Neural cell (in vitro differentiated cells): Measurements from ENCODE around the gene ADRB2. TPM values are rescaled to one million over a fixed set of nuclear protein-coding genes. Genes with fewer than 3 reads are reported as not detected.

Experiments used
- H2AFZ ChIP-seq: fragments of 200-600, 300-800 bp; sonication (generic), shearing (Covaris generic); 2 replicates; pipeline ENCODE4 v1.6.0; 2014; ENCODE audit warnings: low read depth, mild to moderate bottlenecking, antibody characterized with exemption, low read length, moderate library complexity
- H3F3A ChIP-seq: fragments of 200-600 bp; shearing (Covaris generic); 2 replicates; pipeline ENCODE4 v1.6.1; 2016; ENCODE audit warnings: mild to moderate bottlenecking, moderate library complexity, mixed read lengths, antibody characterized with exemption, low read length; ENCODE audit not compliant: insufficient read depth, poor library complexity, severe bottlenecking
- H3K27ac ChIP-seq: fragments of 200-600, 300-800 bp; sonication (generic), shearing (Covaris generic); 2 replicates; pipeline ENCODE4 v1.5.1; 2014; ENCODE audit warnings: mild to moderate bottlenecking, low read length, moderate library complexity
- H3K27me3 ChIP-seq: fragments of 300-800, 200-600 bp; sonication (generic), shearing (Covaris generic); 2 replicates; pipeline ENCODE4 v1.6.0; 2014; ENCODE audit warnings: mild to moderate bottlenecking, low read depth, low read length, moderate library complexity; ENCODE audit not compliant: insufficient read depth
- H3K36me3 ChIP-seq: fragments of 300-800, 200-600 bp; sonication (generic), shearing (Covaris generic); 2 replicates; pipeline ENCODE4 v1.5.1; 2014; ENCODE audit warnings: mild to moderate bottlenecking, antibody characterized with exemption, low read length, moderate library complexity; ENCODE audit not compliant: insufficient read depth
- H3K4me2 ChIP-seq: fragments of 300-800, 200-600 bp; sonication (generic), shearing (Covaris generic); 2 replicates; pipeline ENCODE4 v1.6.0; 2014; ENCODE audit warnings: mild to moderate bottlenecking, low read length
- H3K4me3 ChIP-seq: fragments of 300-800, 200-600 bp; sonication (generic), shearing (Covaris generic); 2 replicates; pipeline ENCODE4 v1.5.1; 2014; ENCODE audit warnings: mild to moderate bottlenecking, low read length, moderate library complexity
- H3K79me2 ChIP-seq: fragments of 200-600 bp; shearing (Covaris generic); replicated peaks from 2 replicates; pipeline ENCODE4 v1.6.0; 2014; ENCODE audit warnings: mild to moderate bottlenecking, low read length, moderate library complexity; ENCODE audit not compliant: insufficient read depth
- H3K9ac ChIP-seq: fragments of 300-800, 200-600 bp; sonication (generic), shearing (Covaris generic); 2 replicates; pipeline ENCODE4 v1.6.1; 2016; ENCODE audit warnings: mild to moderate bottlenecking, low read length, mixed read lengths
- H3K9me2 ChIP-seq: fragments of 200-600 bp; shearing (Covaris generic); 2 replicates; pipeline ENCODE4 v1.6.1; 2016; ENCODE audit warnings: mild to moderate bottlenecking, low read length, mixed read lengths; ENCODE audit not compliant: insufficient read depth
- H3K9me3 ChIP-seq: fragments of 200-600, 300-800 bp; sonication (generic), shearing (Covaris generic); 2 replicates; pipeline ENCODE4 v1.6.1; 2016; ENCODE audit warnings: mild to moderate bottlenecking, mixed run types, low read length, moderate library complexity, mixed read lengths
- H4K20me1 ChIP-seq: fragments of 200-600 bp; shearing (Covaris generic); 2 replicates; pipeline ENCODE4 v1.6.1; 2016; ENCODE audit warnings: mild to moderate bottlenecking, mixed run types; ENCODE audit not compliant: insufficient read depth
- CTCF ChIP-seq: fragments of 450-650 bp; IDR thresholded peaks from 2 replicates; pipeline ENCODE4 v1.5.1; 2014; ENCODE audit warnings: antibody characterized with exemption, mild to moderate bottlenecking, moderate library complexity; ENCODE audit not compliant: poor library complexity, severe bottlenecking
- EP300 ChIP-seq: fragments of 450-650 bp; conservative IDR thresholded peaks from 2 replicates; pipeline ENCODE4 v1.6.1; 2014; ENCODE audit warnings: antibody characterized with exemption, mild to moderate bottlenecking, moderate library complexity; ENCODE audit not compliant: poor library complexity, severe bottlenecking
- EZH2 ChIP-seq: fragments of 200-600, 300-800 bp; shearing (Covaris generic), sonication (generic); IDR thresholded peaks from 2 replicates; pipeline ENCODE4 v1.6.1; 2014; ENCODE audit warnings: antibody characterized with exemption, low read length, borderline replicate concordance, mild to moderate bottlenecking; ENCODE audit not compliant: insufficient read depth, poor library complexity, severe bottlenecking
- MXI1 ChIP-seq: fragments of 450-650 bp; conservative IDR thresholded peaks from 2 replicates; pipeline ENCODE4 v1.6.1; 2014; ENCODE audit warnings: antibody characterized with exemption, mild to moderate bottlenecking; ENCODE audit not compliant: poor library complexity, severe bottlenecking
- POLR2AphosphoS5 ChIP-seq: IDR thresholded peaks from 2 replicates; pipeline ENCODE4 v1.6.1; 2012
- RAD21 ChIP-seq: fragments of 450-650 bp; conservative IDR thresholded peaks from 2 replicates; pipeline ENCODE4 v1.6.1; 2014; ENCODE audit warnings: antibody characterized with exemption, mild to moderate bottlenecking, moderate library complexity
- REST ChIP-seq: IDR thresholded peaks from 2 replicates; pipeline ENCODE4 v1.6.1; 2012; ENCODE audit warnings: borderline replicate concordance
- SMC3 ChIP-seq: fragments of 450-650 bp; conservative IDR thresholded peaks from 2 replicates; pipeline ENCODE4 v1.6.1; 2014; ENCODE audit warnings: antibody characterized with exemption, mild to moderate bottlenecking, moderate library complexity; ENCODE audit not compliant: poor library complexity
- TAF1 ChIP-seq: IDR thresholded peaks from 2 replicates; pipeline ENCODE4 v1.6.1; 2012; ENCODE audit warnings: low read depth
- polyA plus RNA-seq: library from polyadenylated mRNA; depleted of rRNA; stranded (reverse); fragments of >200 nt; gene quantifications from 2 replicates; pipeline ENCODE4 v1.2.3, GENCODE V29; 2014

Gene ADRB2
- polyA plus RNA-seq, 1 donor from 2014 or later: not detected

- Histone ChIP-seq H4K20me1 (no peaks in the 10 kb centered on the region), H3K27me3 (peaks cover 31% of the 10 kb centered on the region), H3K79me2 (no peaks in the 10 kb centered on the region), H3K4me2 (no peak overlapping the region), H3K9ac (no peak overlapping the region), H3F3A (no peaks in the 10 kb centered on the region), H3K36me3 (no peaks in the 10 kb centered on the region), H3K27ac (no peak overlapping the region), H3K9me3 (no peaks in the 10 kb centered on the region), H3K9me2 (no peaks in the 10 kb centered on the region), H3K4me3 (no peak overlapping the region), H2AFZ (no peak overlapping the region)
- TF ChIP-seq EZH2 (no peak), REST (no peak), SMC3 (no peak), TAF1 (no peak), EP300 (no peak), MXI1 (no peak), RAD21 (no peak), POLR2AphosphoS5 (no peak), CTCF (no peak)
These were observed 2.8 kb downstream of the ADRB2 start for GRCh38 chr5:148829248-148829594.

GRCh38 chr5:148829734-148830133 lies 3.3 kb downstream of the ADRB2 start:
- Histone ChIP-seq H3K9me3 (no peaks in the 10 kb centered on the region), H3K36me3 (no peaks in the 10 kb centered on the region), H3K4me2 (no peak overlapping the region), H3K79me2 (no peaks in the 10 kb centered on the region), H4K20me1 (no peaks in the 10 kb centered on the region), H2AFZ (no peak overlapping the region), H3K9me2 (no peaks in the 10 kb centered on the region), H3K4me3 (no peak overlapping the region), H3F3A (no peaks in the 10 kb centered on the region), H3K27me3 (peaks cover 30% of the 10 kb centered on the region), H3K9ac (no peak overlapping the region), H3K27ac (no peak overlapping the region)
- TF ChIP-seq POLR2AphosphoS5 (no peak), RAD21 (no peak), EP300 (no peak), MXI1 (no peak), EZH2 (no peak), TAF1 (no peak), SMC3 (no peak), CTCF (no peak), REST (no peak)
